Gastrocnemius medialis (tissue), 4 donors: ENCODE data around the gene MCFD2.

ENCODE experiments used
- CTCF ChIP-seq, 5 experiments: fragments of 450-650 bp in 3 of 5; fragments of 200-600 bp in 2 of 5; sonication (generic) in 2 of 5; IDR thresholded peaks in 4 of 5; conservative IDR thresholded peaks in 1 of 5; 1 replicate in 4 of 5; 2 replicates in 1 of 5; pipeline ENCODE4 v1.5.1; 2016 to 2019; ENCODE audit warnings: antibody characterized with exemption in 5 of 5, mild to moderate bottlenecking in 3 of 5, moderate library complexity in 3 of 5
- POLR2A ChIP-seq, 2 donors: fragments of 450-650 bp; IDR thresholded peaks; one replicate each; pipeline ENCODE4 v1.6.1; 2017; ENCODE audit warnings: antibody characterized with exemption in 2 of 2, mild to moderate bottlenecking in 2 of 2, moderate library complexity in 2 of 2

- TF ChIP-seq CTCF (IDR thresholded peaks at IDR 0.05 in 4 of 5, conservative IDR thresholded peaks at IDR 0.05 in 1 of 5) = no peak
- no peak for TF ChIP-seq POLR2A (IDR thresholded peaks at IDR 0.05)
These were observed 63.5 kb downstream of the MCFD2 start for GRCh38 chr2:46852124-46852523.
